D341Med (cell line): ENCODE measurements around the gene NOL12.
"Not testable (repeated sequence)": the region's sequence is repeated elsewhere in the genome, so short reads cannot be mapped to it uniquely, and the experiment has no call there.

Source experiments
- DNase-seq: peaks from one replicate; pipeline ENCODE4 v3.0.0; 2012; ENCODE audit warnings: low spot score

NOL12 gene

DNA sequence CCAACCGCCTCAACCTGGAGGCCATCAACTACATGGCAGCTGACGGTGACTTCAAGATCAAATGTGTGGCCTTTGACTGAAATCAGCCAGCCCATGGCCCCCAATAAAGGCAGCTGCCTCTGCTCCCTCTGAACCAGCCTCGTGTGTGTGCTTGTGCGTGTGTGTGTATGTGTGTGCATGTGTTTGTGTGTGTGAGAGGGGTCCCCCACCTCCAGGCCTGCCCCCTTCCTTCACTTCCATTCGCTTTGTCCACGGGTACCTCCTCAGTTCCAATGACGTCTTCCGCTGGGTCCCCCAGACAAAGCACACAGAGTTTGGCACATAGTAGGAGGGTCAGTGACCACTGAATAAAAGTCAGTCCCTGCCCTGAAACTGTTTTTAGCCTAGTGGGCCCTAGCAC is 6.5 kb upstream of the NOL12 start:
- no peak for DNase-seq

DNA sequence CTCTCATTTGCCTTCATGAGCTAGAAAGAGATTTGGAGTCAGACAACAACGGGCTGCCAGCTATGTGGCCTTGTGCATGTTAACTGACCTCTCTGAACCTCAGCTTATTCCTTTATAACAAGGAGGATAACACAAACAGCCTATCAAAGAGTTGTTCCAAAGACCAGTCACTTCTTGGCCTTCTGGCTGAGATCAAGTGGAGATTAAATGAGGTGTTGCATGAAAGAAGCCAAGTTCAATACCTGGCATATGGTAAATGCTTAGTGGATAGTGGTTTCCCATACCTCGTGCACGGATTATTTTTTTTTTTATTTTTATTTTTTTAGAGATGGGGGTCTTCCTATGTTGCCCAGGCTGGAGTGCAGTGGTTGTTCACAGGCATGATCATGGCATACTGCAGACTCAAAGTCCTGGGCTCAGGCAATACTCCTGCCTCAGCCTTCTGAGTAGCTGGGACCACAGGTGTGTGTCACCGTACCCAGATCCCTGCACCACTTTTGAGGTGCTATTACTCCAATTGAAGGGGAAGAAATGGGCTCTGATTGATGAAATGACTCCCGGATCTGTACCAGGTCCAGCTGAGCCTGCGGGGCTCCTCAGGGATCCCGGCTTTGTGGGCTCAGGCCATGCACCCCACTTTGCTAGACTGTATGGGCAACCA is 5.8 kb upstream of the NOL12 start:
- no peak for DNase-seq

- no peak for DNase-seq
Observed at GRCh38 chr22:37681001-37681424, 5.1 kb upstream of the NOL12 start.

GRCh38 chr22:37681556-37682049 is 4.5 kb upstream of the NOL12 start:
- DNase-seq: peak; percentile 86

DNA sequence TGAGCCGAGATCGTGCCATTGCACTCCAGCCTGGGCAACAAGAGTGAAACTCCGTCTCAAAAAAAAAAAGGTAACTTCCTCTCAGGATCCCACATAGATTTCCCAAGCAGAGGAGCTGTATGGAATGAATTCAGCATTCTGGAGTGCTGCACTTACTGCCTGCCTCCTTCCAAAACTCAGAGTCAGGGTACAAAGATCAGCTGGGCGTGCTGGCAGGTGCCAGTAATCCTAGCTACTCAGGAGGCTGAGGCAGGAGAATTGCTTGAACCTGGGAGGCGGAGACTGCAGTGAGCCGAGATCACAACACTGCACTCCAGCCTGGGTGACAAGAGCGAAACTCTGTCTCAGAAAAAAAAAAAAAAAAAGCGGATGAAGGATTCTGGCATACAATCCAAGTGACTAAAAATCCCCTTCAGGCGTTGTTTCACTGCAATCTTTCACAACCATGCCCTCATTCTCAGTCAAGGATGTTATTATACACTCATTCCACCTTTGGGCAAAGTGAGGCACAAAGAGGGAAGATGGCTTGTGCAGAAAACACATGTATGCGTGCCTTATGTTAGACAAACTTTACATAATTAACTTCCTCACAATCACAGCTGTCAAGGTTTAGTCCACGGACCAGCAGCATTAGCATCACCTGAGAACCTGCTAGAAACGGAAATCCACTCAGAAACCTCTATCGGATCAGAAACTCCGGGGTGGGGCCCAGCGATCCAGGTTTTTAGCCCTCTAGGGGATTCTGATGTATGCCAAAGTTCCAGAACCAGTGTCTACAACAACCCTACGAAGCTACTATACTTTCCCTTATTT is 1.1 kb upstream of the NOL12 start:
- DNase-seq: no peak

GRCh38 chr22:37690407-37690806 is 4.3 kb downstream of the NOL12 start:
- no peak for DNase-seq

- no peak for DNase-seq
Observed at GRCh38 chr22:37690901-37691504, 4.9 kb downstream of the NOL12 start.

- no peak for DNase-seq
Observed at GRCh38 chr22:37692627-37693285, 6.6 kb downstream of the NOL12 start.

DNA sequence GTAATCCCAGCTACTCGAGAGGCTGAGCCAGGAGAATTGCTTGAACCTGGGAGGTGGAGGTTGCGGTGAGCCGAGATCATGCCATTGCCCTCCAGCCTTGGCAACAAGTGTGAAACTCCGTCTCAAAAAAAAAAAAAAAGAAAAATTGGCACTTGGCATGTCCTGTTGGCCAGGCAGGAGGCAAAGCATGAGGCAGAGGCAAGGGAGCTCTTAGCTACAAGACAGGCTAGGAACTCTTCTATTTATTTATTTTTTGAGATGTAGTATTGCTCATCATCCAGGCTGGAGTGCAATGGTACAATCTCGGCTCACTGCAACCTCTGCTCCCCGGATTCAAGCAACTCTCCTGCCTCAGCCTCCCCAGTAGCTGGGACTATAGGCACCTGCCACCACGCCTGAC is 8.0 kb downstream of the NOL12 start:
- DNase-seq: not testable (repeated sequence)

DNA sequence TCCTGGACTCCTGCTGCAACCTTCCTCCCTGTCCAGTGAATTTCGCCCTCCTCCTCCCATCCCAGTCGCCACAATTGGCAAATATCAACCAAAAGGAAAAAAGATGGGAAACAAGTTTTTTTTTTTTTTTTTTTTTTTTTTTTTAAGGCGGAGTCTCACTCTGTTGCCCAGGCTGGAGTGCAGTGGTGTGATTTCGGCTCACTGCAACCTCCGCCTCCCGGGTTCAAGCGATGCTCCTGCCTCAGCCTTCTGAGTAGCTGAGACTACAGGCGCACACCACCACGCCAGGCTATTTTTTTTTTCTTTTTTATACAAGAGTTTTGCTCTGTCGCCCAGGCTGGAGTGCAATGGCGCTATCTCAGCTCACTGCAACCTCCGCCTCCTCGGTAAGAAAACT is 10.1 kb downstream of the NOL12 start:
- not testable (repeated sequence) for DNase-seq

GRCh38 chr22:37696657-37697537 is 10.8 kb downstream of the NOL12 start, which contains the start of gene TRIOBP:
Gene TRIOBP (plus strand): TSS chr22:37697048. CDS start chr22:37701366, 4,318 bp downstream.
- peak; percentile 98 for DNase-seq

DNA sequence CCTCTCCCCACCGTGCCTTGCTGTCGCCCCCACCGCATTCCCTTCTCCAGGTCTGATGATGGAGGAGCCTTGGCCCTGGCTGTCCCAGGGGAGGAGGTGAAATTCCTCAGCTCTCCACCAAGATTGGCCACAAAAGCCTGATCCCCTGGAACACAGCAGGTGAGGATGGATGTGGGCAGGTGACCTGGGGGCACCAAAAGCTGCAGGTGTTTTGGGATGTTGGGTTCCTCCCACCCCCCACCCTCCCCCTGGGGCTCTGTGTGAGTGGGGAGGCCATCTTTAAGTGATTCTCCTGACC is 11.3 kb downstream of the NOL12 start:
- no peak for DNase-seq

DNA sequence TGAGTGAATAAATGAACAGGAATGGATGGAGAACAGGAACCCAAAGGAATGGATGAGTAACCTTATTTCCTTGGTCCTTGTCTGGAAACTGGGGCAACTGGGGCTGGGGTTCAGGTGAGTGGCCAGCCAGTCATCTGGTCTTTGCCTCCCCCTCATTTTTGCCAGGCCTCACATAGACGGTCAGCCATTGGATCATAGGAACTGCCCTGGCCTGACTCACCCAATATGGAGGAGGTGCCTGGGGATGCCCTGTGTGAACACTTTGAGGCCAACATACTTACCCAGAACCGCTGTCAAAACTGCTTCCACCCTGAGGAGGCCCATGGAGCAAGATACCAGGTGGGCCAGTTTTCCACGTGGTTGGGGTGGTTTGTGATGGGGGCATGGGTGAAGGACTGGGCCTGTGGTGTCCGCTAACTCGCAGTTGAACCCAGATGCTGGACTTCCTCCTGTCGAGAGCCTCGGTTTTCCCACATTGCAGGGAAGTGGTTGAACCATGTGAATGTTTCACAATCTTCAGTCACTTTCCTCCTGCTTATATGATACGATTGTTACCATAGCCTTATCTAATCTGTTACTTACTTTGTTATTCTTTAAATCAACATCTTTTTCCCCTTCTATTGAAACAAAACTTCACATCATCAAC is 15.1 kb downstream of the NOL12 start:
- no peak for DNase-seq

- no peak for DNase-seq
Observed at GRCh38 chr22:37703906-37704305, 17.8 kb downstream of the NOL12 start.

GRCh38 chr22:37704645-37705044 is 18.5 kb downstream of the NOL12 start:
- DNase-seq: no peak

DNA sequence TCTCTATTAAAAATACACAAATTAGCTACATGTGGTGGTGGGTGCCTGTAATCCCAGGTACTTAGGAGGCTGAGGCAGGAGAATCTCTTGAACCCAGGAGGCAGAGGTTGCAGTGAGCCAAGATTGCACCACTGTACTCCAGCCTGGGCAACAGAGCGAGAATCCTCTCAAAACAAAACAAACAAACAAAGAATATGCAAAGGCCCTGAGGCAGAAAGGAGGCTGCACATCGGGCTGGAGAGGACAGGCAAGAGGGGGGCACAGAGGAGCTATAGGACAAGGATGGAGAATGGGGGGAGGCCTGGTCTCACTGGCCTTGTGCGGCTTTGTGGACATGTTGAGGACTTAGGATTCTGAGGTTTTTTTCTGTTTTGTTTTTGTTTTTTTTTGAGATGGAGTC is 19.1 kb downstream of the NOL12 start:
- DNase-seq: no peak

GRCh38 chr22:37708580-37709444 is 22.7 kb downstream of the NOL12 start:
- DNase-seq: no peak

DNA sequence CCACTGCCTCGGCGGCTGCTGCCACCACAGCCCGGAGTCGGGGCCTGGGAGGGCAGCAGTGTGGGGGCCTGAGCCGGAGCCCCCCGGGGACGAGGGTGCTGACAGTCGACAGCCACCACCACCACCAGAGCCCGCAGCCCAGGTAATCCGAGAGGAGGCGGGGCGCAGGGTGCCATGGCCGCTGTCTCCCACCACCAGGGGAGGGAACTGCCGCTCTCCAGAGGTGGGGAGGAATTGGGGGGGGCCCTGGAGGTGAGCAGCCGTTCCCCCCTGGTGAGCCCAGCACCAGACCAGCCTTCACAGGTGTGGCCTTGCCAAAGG is 23.3 kb downstream of the NOL12 start:
- DNase-seq: no peak

- DNase-seq: no peak
Observed at GRCh38 chr22:37710675-37711074, 24.5 kb downstream of the NOL12 start.

DNA sequence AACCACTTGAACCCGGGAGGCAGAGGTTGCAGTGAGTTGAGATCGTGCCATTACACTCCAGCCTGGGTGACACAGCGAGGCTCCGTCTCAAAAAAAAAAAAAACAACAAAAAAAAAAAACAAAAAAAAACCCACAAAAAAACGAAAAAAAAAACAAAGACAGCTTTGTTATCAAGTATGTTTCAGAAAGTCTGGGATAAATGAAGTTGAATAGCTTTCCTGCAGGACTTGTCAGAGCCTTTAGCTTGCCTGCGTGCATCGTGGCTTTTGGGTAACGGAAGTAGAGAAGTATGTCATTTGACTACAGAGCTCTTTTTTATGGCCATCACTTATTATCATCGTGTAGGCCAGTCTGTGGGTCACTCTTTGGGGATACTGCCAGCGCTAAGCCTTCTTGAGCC is 25.3 kb downstream of the NOL12 start:
- DNase-seq: no peak
